Mesendoderm (in vitro differentiated cells): Measurements from ENCODE around the gene PSMB2.

ENCODE experiments used
- DNase-seq: peaks from one replicate; pipeline ENCODE4 v3.0.0; 2013
- H2AK5ac ChIP-seq: 2 replicates; pipeline ENCODE4 v1.6.1; 2013; ENCODE audit warnings: low read length, inconsistent platforms
- H2BK120ac ChIP-seq: 2 replicates; pipeline ENCODE4 v1.6.1; 2013; ENCODE audit warnings: low read depth, mild to moderate bottlenecking, low read length, moderate library complexity, mixed read lengths
- H2BK15ac ChIP-seq: replicated peaks from 2 replicates; pipeline ENCODE4 v1.6.1; 2013; ENCODE audit warnings: low read depth, mild to moderate bottlenecking, moderate library complexity
- H2BK5ac ChIP-seq: 2 replicates; pipeline ENCODE4 v1.6.1; 2013; ENCODE audit warnings: low read length, inconsistent platforms
- H3K18ac ChIP-seq: 2 replicates; pipeline ENCODE4 v1.6.1; 2013; ENCODE audit warnings: mild to moderate bottlenecking, low read length, mixed read lengths
- H3K23ac ChIP-seq: one replicate; pipeline ENCODE4 v1.6.1; 2013; ENCODE audit warnings: low read length
- H3K27ac ChIP-seq: 2 replicates; pipeline ENCODE4 v1.5.1; 2013; ENCODE audit warnings: low read depth, mild to moderate bottlenecking, inconsistent platforms, low read length, moderate library complexity
- H3K27me3 ChIP-seq: 2 replicates; pipeline ENCODE4 v1.6.1; 2013; ENCODE audit warnings: low read length, control low read depth, mild to moderate bottlenecking, inconsistent platforms; ENCODE audit not compliant: insufficient read depth, poor library complexity
- H3K36me3 ChIP-seq: 2 replicates; pipeline ENCODE4 v1.6.1; 2013; ENCODE audit warnings: low read length, inconsistent platforms; ENCODE audit not compliant: control insufficient read depth, insufficient read depth
- H3K4ac ChIP-seq: one replicate; pipeline ENCODE4 v1.6.1; 2013; ENCODE audit warnings: low read depth, mild to moderate bottlenecking, low read length, moderate library complexity
- H3K4me1 ChIP-seq: 2 replicates; pipeline ENCODE4 v1.6.1; 2013; ENCODE audit warnings: low read depth, low read length, inconsistent platforms; ENCODE audit not compliant: control insufficient read depth
- H3K4me2 ChIP-seq: 2 replicates; pipeline ENCODE4 v1.6.1; 2013; ENCODE audit warnings: low read length
- H3K4me3 ChIP-seq: 2 replicates; pipeline ENCODE4 v1.5.1; 2013; ENCODE audit warnings: mild to moderate bottlenecking, low read length
- H3K56ac ChIP-seq: one replicate; pipeline ENCODE4 v1.6.1; 2013; ENCODE audit warnings: low read length
- H3K79me1 ChIP-seq: 2 replicates; pipeline ENCODE4 v1.6.1; 2013; ENCODE audit warnings: low read length, inconsistent platforms
- H3K79me2 ChIP-seq: 2 replicates; pipeline ENCODE4 v1.6.1; 2013; ENCODE audit warnings: mild to moderate bottlenecking, low read length; ENCODE audit not compliant: control insufficient read depth, insufficient read depth
- H3K9ac ChIP-seq: 2 replicates; pipeline ENCODE4 v1.6.1; 2013; ENCODE audit warnings: low read length, inconsistent platforms
- H4K5ac ChIP-seq: one replicate; pipeline ENCODE4 v1.6.1; 2013; ENCODE audit warnings: low read length
- H4K8ac ChIP-seq: one replicate; pipeline ENCODE4 v1.6.1; 2013; ENCODE audit warnings: low read depth, mild to moderate bottlenecking, control low read depth, low read length, moderate library complexity
- WGBS: extraction: QIAGEN DNeasy Blood & Tissue Kit; methylation state at CpG from one replicate; pipeline ENCODE4 v1.1.7; 2013; ENCODE audit warnings: low lambda C conversion rate, missing lambda C conversion rate; ENCODE audit not compliant: insufficient coverage; ENCODE audit errors: extremely low coverage; 5-methylcytosine and 5-hydroxymethylcytosine counted together

The PSMB2 gene

GRCh38 chr1:35605071-35605866, 36.1 kb downstream of the PSMB2 start:
- Histone ChIP-seq H3K4me2 (no peak overlapping the region), H3K27me3 (no peaks in the 10 kb centered on the region), H3K79me1 (peaks cover 5% of the 10 kb centered on the region), H3K27ac (no peak overlapping the region), H3K9ac (no peak overlapping the region), H3K36me3 (peaks cover 4% of the 10 kb centered on the region), H3K4me3 (no peak overlapping the region), H3K18ac (no peak overlapping the region), H3K4me1 (no peaks in the 10 kb centered on the region), H3K23ac (no peak overlapping the region), H3K4ac (no peak overlapping the region), H4K8ac (no peak overlapping the region), H2BK5ac (no peak overlapping the region), H2AK5ac (no peak overlapping the region), H2BK120ac (no peak overlapping the region), H3K56ac (no peak overlapping the region), H4K5ac (no peak overlapping the region), H2BK15ac (no peak overlapping the region), H3K79me2 (peaks cover 3% of the 10 kb centered on the region)
- DNase-seq, result no peak
- WGBS, result no CpG with 5 or more reads among the region's 6 CpGs

- no peak overlapping the region for H2BK5ac ChIP-seq
Observed at GRCh38 chr1:35603941-35604340, 37.4 kb downstream of the PSMB2 start.

GRCh38 chr1:35603468-35603867, 37.9 kb downstream of the PSMB2 start:
- no peak overlapping the region for H4K8ac ChIP-seq
- H3K36me3 ChIP-seq, result peaks cover 2% of the 10 kb centered on the region
- no peak overlapping the region for H3K27ac ChIP-seq
- no peaks in the 10 kb centered on the region for H3K4me1 ChIP-seq
- WGBS, result no CpG with 5 or more reads among the region's 3 CpGs
- no peak overlapping the region for H2BK120ac ChIP-seq
- no peak overlapping the region for H3K4ac ChIP-seq
- no peak overlapping the region for H3K23ac ChIP-seq
- peaks cover 5% of the 10 kb centered on the region for H3K79me1 ChIP-seq
- no peak overlapping the region for H3K4me3 ChIP-seq
- H4K5ac ChIP-seq, result no peak overlapping the region
- H3K9ac ChIP-seq, result no peak overlapping the region
- H3K56ac ChIP-seq, result no peak overlapping the region
- H3K27me3 ChIP-seq, result no peaks in the 10 kb centered on the region
- no peak overlapping the region for H2AK5ac ChIP-seq
- no peak overlapping the region for H3K4me2 ChIP-seq
- H3K79me2 ChIP-seq, result peaks cover 1% of the 10 kb centered on the region
- H2BK15ac ChIP-seq, result no peak overlapping the region
- DNase-seq, result no peak
- H3K18ac ChIP-seq, result no peak overlapping the region
- no peak overlapping the region for H2BK5ac ChIP-seq

More at GRCh38 chr1:35603941-35604340, 37.4 kb downstream of the PSMB2 start:
- Histone ChIP-seq H4K5ac (no peak overlapping the region), H4K8ac (no peak overlapping the region), H3K27me3 (no peaks in the 10 kb centered on the region), H3K9ac (no peak overlapping the region), H2BK15ac (no peak overlapping the region), H3K79me1 (peaks cover 5% of the 10 kb centered on the region), H2BK120ac (no peak overlapping the region), H3K4ac (no peak overlapping the region), H3K4me3 (no peak overlapping the region), H3K4me1 (no peaks in the 10 kb centered on the region), H3K36me3 (peaks cover 2% of the 10 kb centered on the region), H3K4me2 (no peak overlapping the region), H3K56ac (no peak overlapping the region), H3K27ac (no peak overlapping the region), H2AK5ac (no peak overlapping the region), H3K18ac (no peak overlapping the region), H3K79me2 (peaks cover 1% of the 10 kb centered on the region), H3K23ac (no peak overlapping the region)
- DNase-seq, result no peak
- no CpG with 5 or more reads among the region's 4 CpGs for WGBS

DNA sequence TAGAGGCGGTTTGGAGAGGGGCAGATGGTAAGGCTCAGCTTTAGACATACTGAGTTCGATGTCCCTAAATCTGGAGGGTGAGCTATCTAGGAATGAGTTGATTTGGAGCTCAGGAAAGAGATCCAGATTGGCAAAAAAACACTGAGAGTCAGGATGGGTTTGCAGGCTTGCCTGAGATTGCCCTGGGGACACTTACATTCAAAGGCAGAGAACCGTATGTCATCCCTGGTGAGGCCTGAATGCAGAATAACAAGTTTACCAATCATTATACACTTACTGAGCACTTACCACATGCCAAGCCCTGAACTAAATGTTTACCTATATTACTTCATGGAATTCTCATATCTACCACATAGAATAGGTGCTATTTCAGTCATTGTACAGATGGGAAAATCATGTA, 40.7 kb downstream of the PSMB2 start:
- no peak overlapping the region for H2BK15ac ChIP-seq
- no CpG with 5 or more reads among the region's 3 CpGs for WGBS
- H4K5ac ChIP-seq, result no peak overlapping the region
- peaks cover 2% of the 10 kb centered on the region for H3K4me1 ChIP-seq
- no peaks in the 10 kb centered on the region for H3K27me3 ChIP-seq
- DNase-seq, result no peak
- no peak overlapping the region for H3K4ac ChIP-seq
- H2BK5ac ChIP-seq, result no peak overlapping the region
- no peak overlapping the region for H2AK5ac ChIP-seq
- H3K79me2 ChIP-seq, result no peaks in the 10 kb centered on the region
- no peak overlapping the region for H3K23ac ChIP-seq
- H3K27ac ChIP-seq, result no peak overlapping the region
- H3K4me3 ChIP-seq, result no peak overlapping the region
- no peak overlapping the region for H3K18ac ChIP-seq
- no peak overlapping the region for H3K56ac ChIP-seq
- H3K4me2 ChIP-seq, result no peak overlapping the region
- no peak overlapping the region for H4K8ac ChIP-seq
- no peak overlapping the region for H2BK120ac ChIP-seq
- no peak overlapping the region for H3K9ac ChIP-seq
- H3K36me3 ChIP-seq, result peaks cover 2% of the 10 kb centered on the region
- peaks cover 1% of the 10 kb centered on the region for H3K79me1 ChIP-seq

GRCh38 chr1:35599411-35599810, 41.9 kb downstream of the PSMB2 start:
- H3K23ac ChIP-seq, result no peak overlapping the region
- H4K8ac ChIP-seq, result no peak overlapping the region
- no peak overlapping the region for H2BK5ac ChIP-seq
- no CpG with 5 or more reads among the region's 3 CpGs for WGBS
- H2BK15ac ChIP-seq, result no peak overlapping the region
- H3K36me3 ChIP-seq, result peaks cover 2% of the 10 kb centered on the region
- no peak overlapping the region for H3K9ac ChIP-seq
- H3K4me2 ChIP-seq, result no peak overlapping the region
- peaks cover 2% of the 10 kb centered on the region for H3K4me1 ChIP-seq
- no peaks in the 10 kb centered on the region for H3K79me2 ChIP-seq
- no peak overlapping the region for H2BK120ac ChIP-seq
- H3K79me1 ChIP-seq, result no peaks in the 10 kb centered on the region
- H3K27me3 ChIP-seq, result no peaks in the 10 kb centered on the region
- H3K4ac ChIP-seq, result no peak overlapping the region
- H3K4me3 ChIP-seq, result no peak overlapping the region
- DNase-seq, result no peak
- no peak overlapping the region for H3K56ac ChIP-seq
- H3K18ac ChIP-seq, result no peak overlapping the region
- no peak overlapping the region for H4K5ac ChIP-seq
- no peak overlapping the region for H3K27ac ChIP-seq
- no peak overlapping the region for H2AK5ac ChIP-seq

DNA sequence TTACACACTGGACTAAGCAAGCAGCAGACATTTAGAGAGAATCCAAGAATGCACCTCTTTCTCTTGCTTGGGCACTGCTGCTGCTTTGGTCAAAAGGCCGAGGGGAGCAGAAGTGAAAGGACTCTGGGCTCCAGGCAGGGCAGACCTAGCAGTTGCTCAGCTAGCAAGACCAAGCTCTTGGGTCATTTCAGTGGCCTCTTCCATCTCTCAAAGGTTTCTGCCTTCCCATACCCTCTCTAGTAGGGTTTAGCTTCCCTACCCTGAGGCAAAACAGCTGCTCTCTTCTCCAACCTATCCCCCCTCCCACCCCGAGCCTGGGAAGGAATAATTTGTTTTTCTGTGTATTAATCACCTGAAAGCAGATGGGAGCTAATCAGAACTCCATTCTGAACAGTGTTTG, 42.4 kb downstream of the PSMB2 start:
- Histone ChIP-seq H2BK15ac (no peak overlapping the region), H3K36me3 (peaks cover 2% of the 10 kb centered on the region), H3K79me1 (no peaks in the 10 kb centered on the region), H3K4me1 (peaks cover 2% of the 10 kb centered on the region), H2BK120ac (no peak overlapping the region), H3K79me2 (no peaks in the 10 kb centered on the region), H3K27ac (no peak overlapping the region), H3K56ac (no peak overlapping the region), H3K18ac (no peak overlapping the region), H2AK5ac (no peak overlapping the region), H4K8ac (no peak overlapping the region), H3K4ac (no peak overlapping the region), H4K5ac (no peak overlapping the region), H3K4me3 (no peak overlapping the region), H3K4me2 (no peak overlapping the region), H3K27me3 (no peaks in the 10 kb centered on the region), H3K23ac (no peak overlapping the region), H3K9ac (no peak overlapping the region), H2BK5ac (no peak overlapping the region)
- WGBS, result no CpG with 5 or more reads among the region's 2 CpGs
- peak; percentile 31 for DNase-seq
